ENCODE data around the gene TFF1. TPM values are rescaled to one million over a fixed set of nuclear protein-coding genes. Genes with fewer than 3 reads are reported as not detected.

The TFF1 gene
- total RNA-seq, 2 donors from 2014 or later: 208 to 322 TPM

DNA sequence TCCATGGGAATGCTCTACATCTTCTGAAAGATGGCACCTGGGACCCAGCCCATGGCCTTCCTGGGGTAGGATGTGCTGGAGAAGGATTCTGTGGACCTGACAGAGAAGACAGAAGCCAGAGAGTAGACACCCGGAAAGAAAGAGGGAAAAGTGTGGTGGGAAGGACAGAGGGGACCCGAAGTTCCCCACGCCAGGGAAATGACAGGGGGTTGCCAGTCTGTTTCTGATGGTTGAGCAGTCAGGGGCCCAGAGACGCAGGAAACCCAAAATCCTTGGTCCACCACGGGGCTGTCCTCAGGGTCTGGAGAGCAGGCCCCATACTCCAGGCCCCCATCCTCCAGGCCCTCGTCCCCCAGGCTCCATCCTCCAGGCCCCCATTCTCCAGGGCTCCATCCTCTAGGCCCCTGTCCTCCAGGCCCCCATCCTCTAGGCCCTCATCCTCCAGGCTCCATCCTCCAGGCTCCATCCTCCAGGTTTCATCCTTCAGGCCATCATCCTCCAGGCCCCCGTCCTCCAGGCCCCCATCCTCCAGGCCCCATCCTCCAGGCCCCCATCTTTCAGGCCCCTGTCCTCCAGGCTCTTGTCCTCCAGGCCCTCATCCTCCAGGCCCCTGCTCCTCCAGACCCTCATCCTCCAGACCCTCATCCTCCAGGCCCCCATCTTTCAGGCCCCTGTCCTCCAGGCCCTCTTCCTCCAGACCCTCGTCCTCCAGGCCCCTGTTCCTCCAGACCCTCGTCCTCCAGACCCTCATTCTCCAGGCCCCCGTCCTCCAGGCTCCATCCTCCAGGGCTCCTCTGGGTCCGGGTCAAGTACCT is 14.5 kb downstream of the TFF1 start:
- DNase-seq: peak in 1 of 2 donors; percentile 8
- intact Hi-C loops (cut with DNase I, micrococcal nuclease): no loop called here
- no peak for ATAC-seq

DNA sequence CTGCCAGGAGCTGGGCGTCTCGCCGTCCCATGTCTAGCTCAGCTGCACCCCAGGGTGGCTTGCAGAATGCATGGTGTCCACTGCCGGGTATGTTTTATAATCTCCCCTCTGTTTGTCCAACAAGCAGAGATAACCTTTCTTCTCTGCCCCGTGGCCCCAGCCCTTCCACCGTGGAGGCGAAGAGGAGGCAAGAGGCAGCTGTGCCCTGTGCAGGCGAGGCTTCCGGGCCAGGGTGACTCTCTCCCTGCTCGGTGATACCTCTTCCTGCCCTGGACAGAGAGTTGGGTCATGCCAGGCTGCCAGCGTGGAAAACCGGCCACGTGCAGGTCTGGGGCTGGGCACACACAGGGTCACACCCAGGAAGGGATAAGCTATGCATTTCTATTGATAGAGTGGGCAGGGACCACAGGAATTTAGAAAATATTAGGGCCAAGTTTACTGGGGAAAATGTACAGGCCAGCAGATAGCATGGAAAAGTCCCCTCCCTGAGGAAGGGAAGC is 15.4 kb downstream of the TFF1 start, which contains the start of gene TFF2:
Gene TFF2 (minus strand): TSS at position 68 of the 500 bp plus-strand sequence. CDS start 37 bp downstream, at position 31.
- intact Hi-C loops (cut with DNase I, micrococcal nuclease): no loop called here
- ATAC-seq: peak; percentile 76
- DNase-seq: peak in 1 of 2 donors; percentile 23

DNA sequence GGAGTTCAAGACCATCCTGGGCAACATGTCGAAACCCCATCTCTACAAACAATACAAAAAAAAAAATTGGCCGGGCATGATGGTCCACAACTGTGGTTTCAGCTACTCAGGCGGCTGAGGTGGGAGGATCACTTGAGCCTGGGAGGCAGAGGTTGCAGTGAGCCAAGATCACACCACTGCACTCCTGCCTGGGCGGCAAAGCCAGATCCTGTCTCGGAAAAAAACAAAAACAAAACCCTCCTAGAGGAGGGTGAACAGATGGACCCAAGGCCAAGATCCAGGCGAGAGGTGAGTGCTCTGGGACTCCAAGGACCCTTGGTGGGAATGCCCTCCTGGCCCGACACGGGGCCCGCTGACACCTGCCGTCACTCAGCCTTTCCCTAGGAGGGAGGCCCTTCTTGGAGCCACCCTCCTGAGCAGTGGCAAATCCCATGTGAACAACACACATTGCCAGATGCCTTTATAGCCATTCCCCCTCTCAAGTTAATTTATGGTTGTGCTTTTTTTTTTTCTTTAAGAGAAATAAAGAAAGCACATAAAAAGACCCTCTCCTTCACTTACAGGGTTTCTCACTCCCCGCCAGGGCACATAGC is 15.9 kb downstream of the TFF1 start:
- peak in 1 of 2 donors; percentile 20 for DNase-seq
- intact Hi-C loops (cut with DNase I, micrococcal nuclease): no loop called here
- no peak for ATAC-seq

DNA sequence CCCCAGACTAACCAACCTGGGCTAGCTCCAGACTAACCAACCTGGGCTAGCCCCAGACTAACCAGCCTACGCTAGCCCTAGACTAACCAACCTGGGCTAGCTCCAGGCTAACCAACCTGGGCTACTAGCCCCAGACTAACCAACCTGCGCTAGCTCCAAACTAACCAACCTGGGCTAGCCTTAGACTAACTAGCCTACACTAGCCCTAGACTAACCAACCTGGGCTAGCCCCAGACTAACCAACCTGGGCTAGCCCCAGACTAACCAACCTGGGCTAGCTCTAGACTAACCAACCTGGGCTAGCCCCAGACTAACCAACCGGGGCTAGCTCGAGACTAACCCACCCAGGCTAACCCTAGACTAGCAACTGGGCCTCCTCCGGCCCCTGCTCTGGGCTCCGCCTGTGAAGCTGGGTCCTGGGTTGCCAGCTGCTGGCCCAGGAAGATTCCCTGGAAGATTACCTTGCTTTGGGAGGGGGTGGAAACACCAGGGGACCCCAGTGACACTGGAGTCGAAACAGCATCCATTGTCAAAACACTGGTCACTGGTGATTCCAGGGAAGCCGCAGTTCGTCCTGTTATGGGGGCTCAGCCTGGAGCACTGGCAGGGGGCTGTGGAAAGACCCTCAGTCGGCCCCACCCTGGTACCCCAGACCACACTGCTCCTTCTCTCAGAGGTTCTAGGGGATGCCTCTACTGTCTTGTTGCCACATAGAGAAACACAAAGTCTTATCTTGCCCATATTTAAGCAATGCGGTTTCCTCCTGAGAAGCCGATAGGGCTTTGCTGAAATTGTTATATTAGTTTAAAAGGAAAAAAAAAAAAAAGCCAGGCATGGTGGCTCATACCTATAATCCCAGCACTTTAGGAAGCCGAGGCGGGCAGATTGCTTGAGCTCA is 16.7 kb downstream of the TFF1 start:
- intact Hi-C loops (cut with DNase I, micrococcal nuclease): no loop called here
- no peak for ATAC-seq
- peak in 1 of 2 donors; percentile 12 for DNase-seq

DNA sequence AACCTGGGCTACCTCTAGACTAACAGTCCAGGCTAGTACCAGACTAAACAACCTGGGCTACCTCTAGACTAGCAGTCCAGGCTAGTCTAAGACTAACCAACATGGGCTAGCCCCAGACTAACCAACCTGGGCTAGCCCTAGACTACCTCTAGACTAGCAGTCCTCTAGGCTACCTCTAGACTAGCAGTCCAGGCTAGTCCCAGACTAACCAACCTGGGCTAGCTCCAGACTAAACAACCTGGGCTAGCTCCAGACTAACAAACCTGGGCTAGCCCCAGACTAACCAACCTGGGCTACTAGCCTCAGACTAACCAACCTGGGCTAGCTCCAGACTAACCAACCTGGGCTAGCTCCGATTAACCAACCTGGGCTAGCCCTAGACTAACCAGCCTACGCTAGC is 17.6 kb downstream of the TFF1 start:
- no peak for DNase-seq
- no peak for ATAC-seq
- intact Hi-C loops (cut with DNase I, micrococcal nuclease): no loop called here

DNA sequence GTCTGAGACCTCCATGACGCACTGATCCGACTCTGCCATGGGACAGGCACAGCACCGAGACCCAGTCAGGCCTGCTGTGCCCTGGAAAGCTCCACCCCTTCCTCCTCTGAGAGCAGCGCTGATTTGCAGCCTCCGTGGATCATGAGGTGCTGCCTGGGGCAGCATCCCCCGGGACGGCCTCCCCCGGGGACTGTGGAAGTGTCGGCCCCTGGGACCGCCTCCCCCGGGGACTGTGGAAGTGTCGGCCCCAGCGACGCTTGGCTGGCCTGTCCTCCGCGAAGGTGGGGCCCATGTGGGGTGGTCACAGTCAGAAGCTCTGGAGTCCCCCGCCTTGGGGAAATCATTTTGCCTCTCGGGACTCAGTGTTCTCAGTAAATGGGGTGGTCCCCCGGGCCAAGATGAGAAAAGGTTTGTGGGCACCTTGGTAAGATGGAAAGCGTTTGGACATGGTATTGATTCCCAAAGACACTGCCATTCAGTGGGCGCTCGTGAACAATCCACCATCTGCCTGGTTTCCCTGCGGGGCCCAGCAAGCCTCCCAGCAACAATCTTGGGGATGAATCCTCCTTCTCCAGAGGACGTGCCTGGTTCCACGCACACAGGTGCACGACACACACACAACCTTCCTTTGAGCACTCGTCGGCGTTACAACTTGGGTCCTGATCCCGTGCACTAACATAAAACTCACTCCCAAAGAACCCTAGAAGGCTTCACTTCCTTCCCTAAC is 18.6 kb downstream of the TFF1 start:
- no peak for ATAC-seq
- intact Hi-C loops (cut with DNase I, micrococcal nuclease): no loop called here

DNA sequence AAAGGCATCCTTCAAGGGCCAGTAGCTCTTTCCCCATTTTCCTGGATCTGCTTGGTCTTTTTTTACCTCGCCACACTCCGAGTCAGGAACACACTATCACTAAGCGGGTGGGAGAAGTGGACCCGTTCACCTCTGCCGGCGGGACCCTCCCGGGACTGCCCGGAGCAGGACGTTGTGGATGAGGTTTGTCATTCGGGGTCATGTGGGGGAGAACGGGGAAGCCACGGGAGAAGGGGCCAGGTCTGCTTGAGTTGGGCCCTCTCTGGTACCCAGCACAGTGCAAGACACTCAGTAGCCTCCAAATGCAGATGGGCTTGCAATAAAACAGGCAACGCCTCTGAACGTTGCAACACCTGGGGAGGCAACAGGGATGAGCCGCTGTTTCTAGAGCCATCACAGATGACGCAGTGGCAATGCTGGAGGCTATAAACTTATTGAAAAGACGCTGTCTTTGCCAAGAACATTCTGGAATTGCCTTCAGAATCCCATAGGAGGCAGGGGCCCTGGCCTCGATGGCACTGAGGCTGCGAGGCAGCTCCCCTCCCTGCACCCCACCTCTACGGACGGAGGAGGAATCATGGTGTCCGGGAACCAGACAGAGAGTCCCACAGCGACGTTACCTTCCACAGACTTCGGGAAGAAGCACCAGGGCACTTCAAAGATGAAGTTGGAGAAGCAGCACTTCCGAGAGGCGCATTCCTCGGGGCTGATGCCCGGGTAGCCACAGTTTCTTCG is 19.3 kb downstream of the TFF1 start:
- intact Hi-C loops (cut with DNase I, micrococcal nuclease): no loop called here
- ATAC-seq: no peak
- DNase-seq: peak in 1 of 2 donors; percentile 10

More for the DNA sequence above, 18.6 kb downstream of the TFF1 start:
- peak in 1 of 2 donors; percentile 11 for DNase-seq

DNA sequence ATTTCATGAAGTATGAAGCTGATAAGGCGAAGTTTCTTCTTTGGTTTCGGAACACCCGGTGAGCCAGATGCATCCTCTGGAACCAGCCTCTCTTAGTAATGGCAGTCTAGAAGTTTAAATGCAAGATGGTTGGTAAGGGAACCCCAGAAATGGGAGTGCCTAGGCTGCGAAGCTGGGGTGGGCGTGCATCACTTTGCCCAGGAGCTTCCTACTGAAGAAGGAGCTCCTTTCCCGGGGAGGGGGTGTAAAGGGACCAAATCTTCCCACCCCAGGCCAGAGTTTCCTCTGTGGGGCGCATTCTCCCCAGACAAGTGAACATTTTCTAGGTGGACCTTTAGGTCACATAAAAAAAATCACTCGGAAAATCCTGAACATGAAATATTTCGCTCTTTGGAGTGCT is 19.9 kb downstream of the TFF1 start:
- intact Hi-C loops (cut with DNase I, micrococcal nuclease): no loop called here
- no peak for ATAC-seq
- peak in 1 of 2 donors; percentile 15 for DNase-seq

DNA sequence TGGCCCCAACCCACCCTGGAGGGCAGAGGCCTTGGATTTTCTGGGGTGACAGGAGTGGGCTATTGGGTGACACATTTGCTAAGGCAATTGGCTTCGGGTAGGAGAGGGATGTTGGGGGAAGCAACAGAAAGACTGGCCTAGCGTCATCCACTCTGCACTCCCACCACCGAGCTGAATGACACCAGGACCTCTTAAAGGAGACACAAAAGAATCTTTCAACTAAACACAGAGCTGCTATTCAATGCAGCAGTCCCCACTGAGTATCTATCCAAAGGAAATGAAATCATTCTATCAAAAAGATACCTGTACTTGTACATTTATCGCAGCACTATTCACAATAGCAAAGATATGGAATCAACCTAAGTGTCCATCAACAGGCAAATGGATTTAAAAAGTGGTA is 21.7 kb downstream of the TFF1 start:
- DNase-seq: peak in 1 of 2 donors; percentile 4
- intact Hi-C loops (cut with DNase I, micrococcal nuclease): no loop called here
- no peak for ATAC-seq

DNA sequence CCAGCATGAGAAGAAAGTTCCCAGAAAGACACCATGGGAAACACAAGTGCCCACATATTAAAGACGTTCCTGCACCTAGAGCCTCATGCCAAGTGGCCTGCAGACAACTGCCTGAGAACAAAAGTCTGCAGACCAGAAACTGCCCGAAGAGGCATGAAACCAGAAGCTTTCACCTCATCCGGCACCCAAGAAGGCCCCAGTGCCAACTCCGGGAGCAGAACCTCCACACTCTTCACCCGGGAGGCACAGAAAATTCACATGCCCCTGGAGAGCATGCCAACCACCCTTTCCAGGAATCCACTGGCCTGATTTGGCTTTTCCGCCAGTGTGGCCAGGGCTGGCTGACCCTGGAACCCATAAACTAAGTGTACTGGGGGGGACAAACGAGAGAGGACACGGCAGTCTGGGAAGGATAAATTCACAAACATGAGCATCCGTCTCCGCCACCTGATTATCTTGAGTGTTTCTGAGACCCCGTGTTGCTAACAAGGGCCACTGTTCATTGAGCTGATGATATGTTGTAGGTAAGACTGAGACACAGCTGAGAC is 22.3 kb downstream of the TFF1 start:
- intact Hi-C loops (cut with DNase I, micrococcal nuclease): no loop called here
- ATAC-seq: no peak
- peak in 1 of 2 donors; percentile 4 for DNase-seq

DNA sequence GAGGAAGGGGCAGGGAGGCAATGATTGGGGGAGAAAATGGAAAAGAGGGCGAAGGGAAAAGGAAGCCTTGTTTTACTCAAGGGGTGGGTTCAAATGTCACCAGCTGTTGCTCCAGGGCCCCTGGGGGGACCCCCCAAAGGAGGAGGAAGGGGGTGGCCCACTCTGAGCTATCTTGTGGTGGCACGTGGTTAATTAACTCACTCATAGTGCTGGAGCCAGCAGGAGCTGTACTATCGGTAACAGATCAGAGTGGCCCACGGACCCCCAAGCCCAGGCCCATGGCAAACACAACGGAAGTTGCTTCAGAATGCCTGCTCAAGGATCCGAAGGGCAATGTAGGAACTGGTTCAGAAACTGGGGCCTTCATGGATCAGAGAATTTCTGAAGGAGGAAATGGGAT is 22.8 kb downstream of the TFF1 start:
- ATAC-seq (no peak), DNase-seq (peak in 1 of 2 donors; percentile 4)
- intact Hi-C loops (cut with DNase I, micrococcal nuclease): no loop called here

DNA sequence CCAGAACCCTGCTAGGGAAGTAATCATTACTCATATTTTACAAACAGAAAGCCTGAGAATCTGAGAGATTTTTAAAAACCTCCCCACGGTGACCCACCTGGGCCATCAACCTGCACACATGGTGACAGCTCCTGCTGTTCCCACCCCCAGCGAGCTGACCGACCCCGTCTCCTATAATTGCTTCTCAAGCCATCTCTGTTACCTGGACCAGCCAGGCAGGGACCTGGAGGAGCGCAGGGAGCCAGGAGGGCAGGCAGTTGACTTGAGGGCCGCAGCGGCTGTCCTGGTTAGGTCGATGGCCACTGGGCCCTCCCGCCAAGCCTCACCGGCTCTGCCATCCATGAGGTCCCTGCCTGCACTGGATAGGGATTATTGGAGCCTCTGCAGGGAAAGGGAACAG is 23.2 kb downstream of the TFF1 start:
- ATAC-seq (no peak), DNase-seq (peak in 1 of 2 donors; percentile 20)
- intact Hi-C loops (cut with DNase I, micrococcal nuclease): no loop called here

DNA sequence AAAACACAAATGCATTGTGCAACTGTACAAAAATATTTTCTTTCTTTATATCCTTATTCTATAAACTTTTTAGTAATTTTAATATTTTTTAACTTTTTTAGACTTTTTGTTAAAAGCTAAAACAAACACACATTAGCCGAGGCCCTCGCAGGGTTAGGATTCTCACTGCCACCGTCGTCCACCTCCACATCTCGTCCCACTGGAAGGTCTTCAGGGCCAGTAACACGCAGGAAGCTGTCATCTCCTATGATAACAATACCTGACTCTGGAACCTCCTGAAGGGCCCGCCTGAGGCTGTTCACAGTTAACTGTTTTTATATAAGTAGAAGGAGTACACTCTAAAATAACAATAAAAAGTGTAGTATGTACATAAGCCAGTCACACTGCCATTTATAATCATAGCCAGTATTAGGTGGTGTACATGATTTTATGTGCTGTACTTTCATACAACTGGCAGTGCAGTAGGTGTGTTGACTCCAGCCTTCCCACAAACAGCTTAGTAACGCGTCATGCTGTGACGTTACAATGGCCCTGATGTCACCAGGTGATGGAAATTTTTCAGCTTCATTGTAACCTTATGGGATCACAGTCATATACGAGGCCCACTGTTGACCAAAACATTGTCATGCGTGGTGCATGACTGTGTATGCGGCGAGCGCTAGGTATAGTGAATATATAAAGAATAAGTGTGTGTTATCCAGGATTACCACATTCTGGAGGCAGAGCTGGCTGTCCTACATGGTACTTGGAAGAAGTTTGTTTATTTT is 24.4 kb downstream of the TFF1 start:
- ATAC-seq: peak; percentile 61
- DNase-seq: peak in 1 of 2 donors; percentile 29
- intact Hi-C loops (cut with DNase I, micrococcal nuclease): no loop called here

DNA sequence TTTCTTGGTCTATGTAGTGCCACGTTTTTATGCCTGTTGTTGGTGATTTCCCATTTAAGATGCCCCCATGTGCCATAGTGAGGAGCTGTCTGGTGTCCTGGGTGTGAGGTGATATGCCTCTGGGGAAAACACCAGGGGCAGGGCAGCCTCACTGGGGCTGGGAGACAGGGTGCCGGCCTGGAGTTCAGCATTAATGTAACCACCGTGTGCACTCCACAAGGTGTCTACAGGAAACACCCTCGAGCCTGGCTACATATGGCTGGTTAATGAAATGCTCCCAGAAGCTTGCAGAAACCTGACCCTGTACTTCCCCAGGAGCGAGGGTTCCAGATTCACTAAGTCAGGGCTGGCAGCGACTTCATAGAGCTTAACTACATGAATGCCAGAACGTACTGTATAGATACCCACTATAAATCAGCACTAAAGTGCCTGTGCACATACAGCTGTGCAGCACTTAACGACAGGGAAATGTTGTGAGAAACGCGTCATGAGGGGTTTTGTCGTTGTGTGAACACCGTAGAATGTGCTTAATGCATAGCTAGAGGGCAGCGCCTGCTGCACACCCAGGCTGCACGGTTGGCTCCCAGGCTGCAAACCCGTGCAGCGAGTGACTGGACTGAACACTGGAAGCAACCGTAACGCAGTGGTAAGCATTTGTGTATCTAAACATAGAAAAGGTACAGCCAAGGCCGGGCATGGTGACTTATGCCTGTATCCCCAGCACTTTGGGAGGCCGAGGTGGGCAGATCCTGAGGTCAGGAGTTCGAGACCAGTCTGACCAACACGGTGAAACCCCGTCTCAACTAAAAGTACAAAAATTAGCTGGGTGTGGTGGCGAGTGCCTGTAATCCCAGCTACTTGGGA is 25.9 kb downstream of the TFF1 start:
- intact Hi-C loops (cut with DNase I, micrococcal nuclease): no loop called here
- ATAC-seq: no peak
- DNase-seq: peak in 1 of 2 donors; percentile 12

DNA sequence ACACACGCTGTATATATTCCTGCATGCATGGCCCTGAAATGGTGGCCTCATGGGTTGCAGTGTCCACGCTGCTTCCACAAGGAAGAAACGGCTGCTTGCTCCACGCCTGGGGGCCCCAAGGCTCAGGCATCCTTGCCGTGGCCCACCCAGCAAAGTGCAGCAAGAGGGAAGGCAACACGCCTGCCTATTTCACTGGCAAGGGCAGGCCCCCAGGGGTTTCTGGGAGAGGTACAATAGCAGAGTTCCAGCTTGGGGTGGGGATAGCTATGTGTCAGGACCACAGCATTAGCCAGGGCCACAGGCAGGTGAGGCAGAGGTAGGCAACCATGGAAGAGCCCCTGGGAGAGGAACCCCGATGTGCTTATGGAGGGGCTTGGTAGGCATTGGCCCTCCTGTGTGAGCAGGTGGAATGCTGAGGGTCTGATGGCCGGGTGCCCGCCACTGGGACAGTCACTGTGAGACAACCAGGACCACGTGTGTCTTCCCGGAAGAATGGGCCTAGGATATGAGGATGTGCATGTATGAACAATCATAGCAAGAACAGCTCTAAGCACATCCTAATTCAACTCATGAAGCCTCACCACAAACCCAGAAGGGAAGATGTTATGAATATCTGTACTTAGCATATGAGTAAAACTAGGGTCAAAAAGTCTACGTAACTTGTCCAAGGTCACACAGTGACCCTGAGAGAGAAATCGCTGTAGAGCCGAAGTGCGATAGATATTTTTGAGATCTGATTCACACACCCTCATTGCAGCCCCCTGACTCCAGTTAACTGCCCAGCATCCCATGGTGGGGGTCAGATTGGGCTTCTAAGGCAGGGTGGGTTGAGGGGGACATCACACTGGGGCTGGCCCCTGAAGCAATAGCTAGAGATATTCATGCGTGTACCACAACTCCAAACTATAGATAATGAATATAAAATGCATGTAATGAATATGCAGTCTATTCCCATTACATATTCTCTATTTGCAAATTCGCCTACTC is 27.3 kb downstream of the TFF1 start:
- ATAC-seq (no peak), DNase-seq (peak in 1 of 2 donors; percentile 8)
- intact Hi-C loops (cut with DNase I, micrococcal nuclease): no loop called here

Data from left colon (tissue), 2 donors.